NCI-H526 treated with DMSO at 0.1 percent for 48 hours (cell line): ENCODE data around the gene C5orf46.
"Not testable (repeated sequence)": the region's sequence is repeated elsewhere in the genome, so short reads cannot be mapped to it uniquely, and the experiment has no call there.

Experiments used
- DNase-seq: peaks from one replicate; lab custom pipeline; 2025; lab: John Stamatoyannopoulos, UW

C5orf46 gene

DNA sequence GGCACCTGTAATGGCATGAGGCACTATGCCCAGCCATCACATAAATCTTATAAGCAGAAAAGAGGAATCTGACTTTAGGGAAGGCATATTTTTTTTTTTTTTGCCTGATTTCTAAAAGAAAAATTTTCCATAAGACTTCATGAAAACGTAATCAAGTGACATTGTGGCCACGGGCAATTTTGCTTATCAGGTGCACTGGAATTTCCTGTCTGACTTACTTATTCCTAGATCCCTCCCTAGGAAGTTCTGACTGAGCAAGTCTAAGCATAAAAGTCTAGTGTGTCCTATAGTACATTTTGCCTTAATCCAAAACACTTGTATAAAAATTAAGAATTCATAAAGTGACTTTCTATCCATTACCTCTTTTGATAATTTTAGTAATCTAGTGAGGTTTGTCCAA is 12.5 kb downstream of the C5orf46 start:
- no peak for DNase-seq

DNA sequence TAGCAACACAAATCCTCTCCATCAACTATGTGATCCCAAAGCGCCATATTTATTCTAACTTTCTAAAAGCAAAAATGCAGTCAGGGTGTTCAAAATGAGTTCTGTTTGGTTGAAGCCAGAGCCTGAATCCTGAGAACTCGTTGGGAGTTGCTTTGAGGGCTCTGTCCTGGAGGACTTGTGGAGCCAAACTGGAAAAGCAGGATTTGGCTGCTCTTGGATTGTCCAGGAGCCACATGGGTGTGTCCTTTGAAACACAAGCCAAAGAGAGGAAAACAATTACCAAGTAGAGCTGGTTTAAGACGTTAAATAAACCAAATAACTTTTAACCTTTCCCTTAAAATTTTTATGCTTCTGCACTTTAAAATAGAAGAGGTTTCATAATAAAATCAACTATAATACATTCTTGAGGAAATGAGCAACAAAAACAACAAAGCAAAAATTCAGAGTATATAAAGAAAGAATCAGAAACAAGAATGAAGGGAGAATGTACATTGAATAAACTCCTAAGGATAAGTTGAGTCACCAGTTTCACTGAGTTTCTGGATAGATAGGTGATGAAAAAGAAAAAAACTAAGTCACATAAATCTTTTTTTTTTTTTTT is 13.5 kb downstream of the C5orf46 start:
- DNase-seq: no peak

DNA sequence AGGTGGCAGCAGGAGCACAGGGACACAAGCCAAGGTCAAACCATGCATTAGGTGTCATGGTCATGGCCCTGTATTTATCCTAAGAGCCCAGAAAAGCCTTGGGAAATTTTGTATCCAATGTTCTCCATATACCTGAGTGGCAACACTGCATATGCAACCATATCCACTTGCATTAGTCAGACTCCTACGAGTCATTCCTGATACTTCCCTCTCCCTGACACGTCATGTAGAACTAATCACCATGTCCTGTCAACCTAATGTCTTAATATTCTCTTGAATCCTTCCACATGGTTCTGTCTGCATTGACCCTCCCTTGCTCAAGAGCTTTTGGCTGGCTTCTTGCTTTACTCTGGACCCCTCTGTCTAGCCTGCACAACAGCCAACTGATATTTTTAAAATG is 18.4 kb downstream of the C5orf46 start:
- DNase-seq: no peak

DNA sequence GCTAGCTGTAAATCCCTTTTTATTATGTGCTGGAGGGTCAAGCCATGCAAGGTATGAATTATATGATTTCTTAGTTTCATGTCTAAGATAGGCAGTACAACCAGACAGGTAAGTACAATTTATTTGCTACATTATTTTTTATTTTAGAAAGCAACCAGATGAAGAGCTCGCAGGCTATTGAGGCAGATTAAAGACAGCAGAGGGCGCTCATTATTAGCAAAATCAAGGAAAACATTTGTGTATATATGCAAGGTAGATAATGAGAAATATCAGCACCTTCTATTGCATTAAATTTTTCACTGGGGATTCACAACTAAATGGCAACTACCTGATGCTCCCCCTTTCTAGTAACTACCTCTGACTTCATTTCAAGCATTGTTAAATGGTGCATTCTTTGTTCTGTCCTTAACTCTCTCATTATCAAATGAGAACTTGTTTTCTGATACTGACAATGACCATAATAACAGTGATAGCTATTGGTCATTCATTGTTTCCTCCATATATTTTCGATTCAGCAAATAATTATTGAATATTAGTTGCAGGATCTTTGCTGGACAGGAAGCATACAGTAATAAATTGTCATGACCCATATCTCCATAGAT is 19.2 kb downstream of the C5orf46 start:
- DNase-seq: peak; percentile 10

DNA sequence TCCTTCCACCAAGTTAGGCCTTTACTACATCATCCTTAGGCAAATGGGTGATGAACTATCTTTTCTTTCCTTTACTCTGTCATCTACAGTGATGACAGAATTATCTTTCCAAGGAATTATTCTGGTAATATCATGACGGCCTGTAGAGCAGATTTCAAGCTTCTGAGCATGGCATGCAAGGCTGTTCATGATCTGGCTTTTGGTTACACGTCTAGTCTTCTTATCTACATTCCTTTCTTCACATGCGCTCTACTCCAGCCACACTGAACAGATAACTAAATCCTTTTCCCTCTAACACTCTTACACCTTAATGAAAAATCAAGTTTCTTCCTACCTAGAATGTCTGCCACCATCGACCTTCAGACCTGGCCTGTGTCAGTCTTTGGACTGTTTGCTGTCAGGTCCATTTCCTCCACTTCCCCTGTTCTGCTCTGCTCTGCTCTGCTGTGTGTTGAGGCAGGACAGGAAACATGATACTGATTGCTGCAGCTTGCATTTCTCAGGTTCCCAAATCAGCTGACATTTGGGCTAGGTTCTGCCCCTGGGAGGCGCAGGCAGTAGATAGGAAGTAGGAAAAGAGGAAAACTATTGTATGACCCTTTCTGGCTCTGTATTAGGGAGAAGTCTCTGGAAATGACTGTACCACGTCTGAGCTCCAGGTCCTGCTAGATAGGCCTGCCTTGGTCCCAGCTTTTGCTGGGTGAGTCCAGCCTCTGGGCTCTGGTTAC is 23.6 kb downstream of the C5orf46 start:
- DNase-seq: no peak

DNA sequence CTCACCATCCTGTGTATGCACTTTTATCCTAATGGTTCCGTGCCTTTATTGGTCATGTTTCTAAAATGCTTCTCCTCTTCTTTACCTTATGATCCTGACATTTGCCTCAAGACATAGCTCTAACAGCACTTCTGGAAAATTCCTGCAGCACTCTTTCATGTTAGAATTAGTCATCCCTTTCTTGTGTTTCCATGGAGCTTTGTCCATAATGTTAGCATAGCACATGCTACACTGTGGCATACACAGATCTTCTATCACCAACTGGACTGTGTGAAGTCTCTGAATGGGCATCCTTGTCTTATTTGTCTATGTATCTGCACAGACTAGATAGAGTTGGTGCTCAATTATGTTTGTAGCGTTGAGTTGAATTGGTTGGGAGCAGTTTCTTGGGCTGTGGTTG is 25.9 kb downstream of the C5orf46 start:
- no peak for DNase-seq

DNA sequence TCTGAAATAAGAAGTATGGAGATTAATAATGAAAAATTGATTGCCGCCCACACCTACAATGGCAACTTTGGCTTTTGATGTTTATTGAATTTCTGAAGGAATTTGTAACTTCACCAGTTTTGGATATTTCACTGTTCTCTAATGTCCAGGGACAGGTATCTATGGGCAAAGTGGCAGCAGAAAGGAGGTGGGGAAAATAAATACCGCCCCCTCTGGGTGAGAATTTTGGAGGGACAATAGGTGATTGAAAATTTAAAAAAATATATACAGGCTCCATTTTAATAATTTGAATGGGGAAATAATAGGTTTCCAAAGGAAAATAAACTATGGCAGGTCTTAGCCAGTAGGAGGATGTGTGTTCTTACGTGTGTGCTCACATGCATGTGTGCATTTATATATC is 26.6 kb downstream of the C5orf46 start:
- DNase-seq: no peak

DNA sequence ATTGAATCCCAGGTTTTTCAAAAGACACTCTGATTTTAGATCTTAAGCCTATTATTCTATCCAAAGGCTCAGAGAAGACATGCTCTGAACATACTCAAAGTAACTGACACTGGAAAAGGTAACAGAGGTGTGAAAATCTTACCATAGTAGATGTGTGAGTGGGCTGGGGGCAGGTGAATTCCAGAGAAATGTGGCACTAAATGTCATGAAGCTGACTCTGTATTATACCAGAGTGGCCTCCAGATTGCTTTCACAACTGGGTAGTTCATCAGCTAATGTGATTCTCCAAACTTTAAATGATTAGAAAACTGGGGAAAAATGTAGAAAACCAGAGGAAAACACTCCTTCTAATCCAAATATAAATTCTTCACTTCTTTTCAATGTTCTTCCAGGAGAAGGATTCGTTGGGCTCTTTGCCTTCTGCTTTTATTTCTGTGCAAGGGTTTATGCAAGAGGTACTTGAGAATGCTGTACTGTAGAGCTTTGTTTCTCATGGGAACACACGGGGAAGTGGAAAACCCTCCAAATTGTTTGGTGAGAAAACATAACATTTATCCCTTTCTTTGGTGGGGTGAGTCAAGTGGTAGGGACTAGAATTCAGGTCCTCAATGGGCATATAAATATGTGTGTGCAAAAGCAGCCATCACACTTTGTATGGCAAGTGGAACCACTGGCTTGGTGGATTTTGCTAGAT is 28.1 kb downstream of the C5orf46 start, which contains the start of gene SCGB3A2:
Gene SCGB3A2, plus strand, starts transcription at position 646 of the 694 bp plus-strand sequence. CDS start 93 bp downstream, outside the sequence.
- DNase-seq: no peak

DNA sequence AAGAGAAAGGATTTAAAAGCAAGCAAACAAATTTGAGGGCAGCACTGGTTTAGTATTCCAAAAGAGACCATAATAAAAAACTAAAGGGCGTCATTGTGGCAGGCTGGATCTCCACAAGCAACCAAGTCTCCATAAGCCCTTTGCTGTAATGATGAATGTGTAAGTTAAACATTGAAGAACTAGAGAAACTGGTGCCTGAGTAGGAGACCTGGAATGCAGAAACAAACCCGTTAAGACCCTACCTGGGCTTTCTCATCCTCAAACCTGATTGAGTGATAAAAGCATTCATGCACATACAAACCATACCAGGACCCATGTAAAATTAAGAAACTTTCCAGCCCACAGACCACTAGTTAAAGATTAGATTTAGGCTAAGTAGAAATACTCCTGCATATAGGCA is 29.7 kb downstream of the C5orf46 start:
- DNase-seq: no peak

DNA sequence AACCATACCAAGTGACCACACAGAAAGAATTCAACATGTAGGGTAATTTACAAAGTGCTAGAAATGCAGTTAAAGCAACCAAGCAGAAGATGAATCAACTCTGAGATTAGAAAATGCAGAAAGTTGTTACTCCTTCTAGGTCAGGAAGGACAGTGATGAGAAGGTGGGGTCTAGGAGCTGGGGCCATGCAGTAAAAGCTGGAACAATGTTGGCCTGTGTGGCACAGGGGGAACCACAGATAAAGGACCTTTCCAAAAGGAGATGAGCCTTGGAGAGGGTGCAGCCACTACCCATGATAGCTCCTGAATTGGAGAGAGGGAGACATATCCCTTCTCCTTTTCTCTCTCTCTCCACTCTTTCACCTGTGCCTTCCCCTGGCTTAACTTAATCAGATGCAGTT is 30.2 kb downstream of the C5orf46 start:
- no peak for DNase-seq

DNA sequence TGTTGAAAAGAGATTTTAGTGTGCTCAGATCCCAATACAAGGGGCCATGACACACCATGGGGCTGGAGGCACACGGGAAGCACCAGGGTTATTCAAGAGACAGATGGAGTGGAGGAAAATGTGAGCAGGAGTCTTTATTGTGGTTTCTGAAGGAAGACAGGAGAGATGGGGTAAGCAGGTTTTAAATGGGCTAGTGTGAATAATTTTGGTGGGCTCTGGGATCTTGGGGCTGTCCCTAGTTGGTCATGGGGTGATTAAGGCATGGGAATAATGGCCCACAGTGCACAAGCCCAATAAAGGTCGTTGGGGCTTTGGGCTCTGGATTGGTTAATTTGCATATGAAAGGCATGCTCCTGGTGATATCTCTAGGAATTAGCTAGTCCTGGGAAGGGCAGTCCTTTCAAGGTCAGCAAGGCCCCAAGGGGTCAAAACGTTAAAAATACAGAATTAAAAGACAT is 31.4 kb downstream of the C5orf46 start:
- no peak for DNase-seq

DNA sequence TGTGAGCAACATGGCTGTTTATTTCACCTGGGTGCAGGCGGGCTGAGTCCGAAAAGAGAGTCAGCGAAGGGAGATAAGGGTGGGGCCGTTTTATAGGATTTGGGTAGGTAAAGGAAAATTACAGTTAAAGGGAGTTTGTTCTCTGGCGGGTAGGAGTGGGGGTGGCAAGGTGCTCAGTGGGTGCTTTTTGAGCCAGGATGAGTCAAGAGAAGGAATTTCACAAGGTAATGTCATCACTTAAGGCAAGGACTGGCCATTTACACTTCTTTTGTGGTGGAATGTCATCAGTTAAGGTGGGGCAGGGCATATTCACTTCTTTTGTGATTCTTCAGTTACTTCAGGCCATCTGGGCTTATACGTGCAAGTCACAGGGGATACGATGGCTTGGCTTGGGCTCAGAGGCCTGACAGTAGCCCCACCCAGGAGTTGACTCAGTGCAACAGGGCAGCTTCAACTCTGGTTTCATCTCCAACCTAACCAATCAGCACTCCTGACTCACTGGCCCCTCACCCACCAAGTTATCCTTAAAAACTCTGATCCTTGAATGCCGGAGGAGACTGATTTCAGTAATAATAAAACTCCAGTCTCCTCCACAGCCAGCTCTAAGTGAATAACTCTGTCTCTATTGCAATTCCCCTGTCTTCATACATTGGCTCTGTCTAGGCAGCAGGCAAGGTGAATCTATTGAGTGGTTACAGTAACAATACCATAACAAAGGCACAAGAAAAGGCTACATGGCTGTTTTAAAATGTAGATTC is 32.0 kb downstream of the C5orf46 start:
- DNase-seq: not testable (repeated sequence)

DNA sequence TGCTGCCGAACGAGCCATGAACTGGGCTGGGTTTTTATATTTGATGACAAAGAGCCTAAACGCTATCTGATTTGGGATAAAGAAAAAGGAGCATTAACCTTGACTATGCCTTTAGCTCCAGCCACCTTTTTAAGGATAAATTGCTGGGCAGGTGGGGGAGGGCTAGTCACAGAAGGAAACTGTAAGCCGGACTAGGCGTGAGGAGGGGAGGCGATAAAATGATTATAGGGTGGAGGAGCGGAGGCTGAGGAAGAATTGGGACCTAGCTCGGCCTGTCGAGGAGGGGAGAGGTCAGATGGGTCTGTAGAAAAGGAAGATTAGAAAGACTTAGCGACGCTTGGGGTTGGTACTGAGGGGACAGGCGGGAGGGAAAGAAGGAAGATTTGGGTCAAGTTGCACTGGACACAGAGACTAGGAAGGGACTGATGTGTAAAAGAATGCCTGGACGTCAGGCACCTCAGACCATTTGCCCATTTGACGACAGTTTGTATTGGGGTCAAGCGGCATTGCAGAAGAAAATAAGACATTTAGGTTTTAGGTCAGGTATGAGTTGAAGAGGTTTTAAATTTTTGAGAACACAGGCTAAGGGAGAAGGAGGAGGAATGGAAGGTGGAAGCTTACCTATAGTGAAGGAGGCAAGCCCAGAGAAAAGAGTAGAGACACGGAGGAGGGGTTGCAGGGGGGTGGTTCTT is 33.4 kb downstream of the C5orf46 start:
- DNase-seq: not testable (repeated sequence)

DNA sequence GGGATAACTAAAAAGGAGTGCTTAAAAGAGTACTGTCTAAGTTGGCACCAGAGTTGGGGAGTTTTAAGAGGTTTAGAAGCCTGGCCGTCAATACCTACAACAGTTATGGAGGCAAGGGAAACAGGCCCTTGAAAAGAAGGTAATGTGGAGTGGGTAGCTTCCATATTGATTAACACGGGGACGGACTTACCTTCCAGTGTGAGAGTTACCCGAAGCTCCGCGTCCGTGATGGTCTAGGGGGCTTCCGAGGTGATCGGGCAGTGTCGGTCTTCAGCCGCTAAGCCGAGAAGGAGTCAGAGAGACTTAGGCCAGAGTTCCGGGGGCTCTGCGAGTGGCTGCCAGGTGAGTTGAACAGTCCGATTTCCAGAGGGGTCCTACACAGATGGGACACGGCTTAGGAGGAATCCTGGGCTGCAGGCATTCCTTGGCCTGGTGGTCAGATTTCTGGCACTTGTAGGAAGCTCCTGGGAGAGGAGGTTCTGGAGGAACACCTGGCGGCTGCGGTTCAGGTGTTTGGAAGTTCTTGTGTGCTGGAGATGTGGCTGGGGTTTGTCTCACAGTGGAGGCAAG is 34.3 kb downstream of the C5orf46 start:
- DNase-seq: not testable (repeated sequence)

DNA sequence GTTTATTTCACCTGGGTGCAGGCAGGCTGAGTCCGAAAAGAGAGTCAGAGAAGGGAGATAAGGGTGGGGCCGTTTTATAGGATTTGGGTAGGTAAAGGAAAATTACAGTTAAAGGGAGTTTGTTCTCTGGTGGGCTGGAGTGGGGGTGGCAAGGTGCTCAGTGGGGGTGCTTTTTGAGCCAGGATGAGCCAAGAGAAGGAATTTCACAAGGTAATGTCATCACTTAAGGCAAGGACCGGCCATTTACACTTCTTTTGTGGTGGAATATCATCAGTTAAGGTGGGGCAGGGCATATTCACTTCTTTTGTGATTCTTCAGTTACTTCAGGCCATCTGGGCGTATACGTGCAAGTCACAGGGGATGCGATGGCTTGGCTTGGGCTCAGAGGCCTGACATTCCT is 36.4 kb downstream of the C5orf46 start:
- DNase-seq: not testable (repeated sequence)

DNA sequence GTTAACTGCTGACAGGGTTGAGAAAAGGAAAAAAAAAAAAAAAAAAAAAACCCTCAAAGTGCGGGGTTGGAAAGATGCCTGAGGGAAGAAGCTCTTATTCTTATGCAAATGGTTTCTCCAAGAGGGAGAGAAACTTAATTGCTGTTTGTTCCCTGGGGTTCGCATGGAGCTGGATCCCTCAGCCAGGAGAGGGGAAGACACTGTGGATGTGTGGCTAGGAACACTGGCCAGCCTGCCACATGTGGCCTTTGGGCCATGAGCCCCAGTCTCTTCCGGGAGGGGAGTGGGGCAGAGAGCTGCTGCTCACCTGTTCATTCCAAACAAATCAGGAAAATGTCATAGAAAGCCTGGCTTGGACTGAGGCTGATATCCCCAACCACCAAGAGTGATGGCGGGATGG is 37.2 kb downstream of the C5orf46 start:
- DNase-seq: no peak

DNA sequence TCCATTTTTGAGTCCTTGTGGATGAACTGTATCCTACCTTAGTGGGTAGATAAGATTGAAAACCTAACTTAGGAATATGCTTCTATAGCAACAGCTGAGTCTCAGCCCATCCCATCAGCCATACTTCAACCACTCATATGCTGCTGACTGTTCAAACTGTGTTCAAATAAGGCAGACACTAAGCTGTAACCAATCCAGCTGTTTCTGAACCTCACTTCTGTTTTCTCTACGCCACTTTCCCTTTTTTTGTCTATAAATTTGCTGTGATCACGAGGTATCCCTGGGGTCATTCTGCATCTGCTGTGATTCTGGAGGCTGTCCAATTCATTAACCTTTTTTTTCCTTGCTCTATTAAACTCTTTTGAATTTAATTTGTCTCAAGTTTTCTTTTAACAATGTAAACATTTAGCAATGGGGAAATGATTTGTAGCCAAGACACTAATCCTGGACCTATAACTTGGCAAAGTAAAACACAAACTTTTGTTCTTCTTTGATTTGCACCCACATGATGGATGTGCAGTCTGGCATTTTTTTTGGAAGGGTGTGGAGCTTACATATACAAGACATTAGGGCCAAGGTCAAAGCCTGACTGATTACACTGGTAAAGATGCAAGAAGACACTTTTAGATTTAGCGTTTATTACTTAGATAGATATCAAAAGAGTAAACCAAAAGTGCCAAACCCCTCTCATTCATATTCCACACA is 42.7 kb downstream of the C5orf46 start:
- DNase-seq: no peak

DNA sequence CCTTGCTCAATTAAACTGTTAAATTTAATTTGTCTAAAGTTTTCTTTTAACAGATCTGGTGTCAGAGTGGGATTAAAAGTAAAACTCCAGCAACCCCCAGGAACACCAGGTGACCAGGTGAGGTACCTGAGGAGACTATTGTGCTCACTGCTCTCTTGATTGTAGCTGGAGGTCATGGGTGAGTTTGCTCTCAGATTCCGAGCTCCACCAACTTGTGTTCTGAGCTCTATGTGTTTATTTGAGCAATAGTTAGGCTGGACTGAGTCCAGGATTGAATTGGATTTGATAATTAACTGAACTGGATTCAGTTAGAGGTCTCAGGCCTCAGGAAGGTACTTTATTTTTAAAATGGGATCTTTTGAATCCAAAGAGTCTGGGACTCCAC is 45.7 kb downstream of the C5orf46 start:
- no peak for DNase-seq

DNA sequence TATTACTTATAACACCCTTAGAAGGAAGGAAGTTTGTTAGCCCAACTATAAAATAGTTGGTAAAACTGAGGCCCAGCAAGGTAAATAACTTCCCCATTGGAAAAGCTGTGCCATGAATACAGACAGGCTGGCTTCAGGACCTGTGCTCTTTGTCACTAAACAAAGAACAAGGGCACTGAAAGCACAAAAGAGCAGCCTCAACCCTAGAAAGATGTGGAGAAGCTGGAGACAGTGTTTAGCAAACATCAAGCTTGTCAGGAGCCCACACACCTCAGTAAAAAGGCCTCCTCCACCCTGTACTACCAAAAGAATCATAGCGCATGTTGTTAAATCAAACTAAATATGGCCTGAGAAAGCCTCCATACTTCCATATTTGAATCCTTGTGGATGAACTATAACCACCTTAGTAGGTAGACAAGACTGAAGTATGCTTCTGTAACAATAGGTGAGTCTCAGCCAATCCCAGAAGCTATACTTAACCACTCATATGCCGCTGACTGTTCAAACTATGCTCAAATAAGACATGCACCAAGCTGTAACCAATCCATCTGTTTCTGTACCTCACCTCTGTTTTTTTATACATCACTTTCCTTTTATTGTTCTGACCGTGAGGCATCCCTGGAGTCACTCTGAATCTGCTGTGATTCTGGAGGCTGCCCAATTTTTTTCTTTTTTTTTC is 46.2 kb downstream of the C5orf46 start:
- DNase-seq: no peak

DNA sequence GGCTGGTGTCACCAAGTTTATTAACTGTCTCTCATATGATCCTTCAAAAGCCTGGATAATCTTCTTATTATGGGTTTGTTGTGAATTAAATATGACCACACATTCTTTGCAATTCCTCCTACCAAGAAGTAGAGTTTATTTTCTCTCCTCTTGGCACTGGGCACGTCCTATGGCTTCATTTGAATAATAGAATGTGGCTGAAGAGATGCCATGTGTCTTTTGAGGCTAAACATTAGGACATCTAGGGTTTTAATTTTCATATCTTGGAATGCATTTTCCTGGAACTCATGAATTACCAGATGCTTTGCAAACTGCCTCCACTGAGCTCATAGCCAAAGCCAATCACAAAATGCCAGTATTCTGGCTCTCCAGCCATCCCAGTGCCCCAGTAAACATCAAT is 47.8 kb downstream of the C5orf46 start:
- DNase-seq: no peak
